ENCODE data around the gene LMOD3.

The LMOD3 gene

DNA sequence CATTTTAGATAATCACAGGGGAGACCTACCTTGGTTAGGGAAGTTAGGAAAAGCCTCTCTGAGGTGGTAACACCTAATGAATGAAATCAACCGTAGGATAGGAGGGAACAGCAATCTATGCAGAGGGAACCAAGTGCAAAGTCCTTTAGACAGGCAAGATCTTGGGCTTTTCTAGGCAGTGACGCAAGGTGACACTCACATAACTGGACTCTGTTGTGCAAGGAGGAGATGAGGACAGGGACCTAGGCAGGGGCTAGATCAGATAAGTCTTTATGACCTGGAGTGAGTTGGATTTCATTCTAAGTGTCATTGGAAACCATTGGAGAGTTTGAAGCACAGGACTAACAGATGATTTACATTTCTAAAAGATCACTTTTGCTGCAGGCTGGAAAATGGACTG lies 4.6 kb upstream of the LMOD3 start:
- Histone ChIP-seq H3K4me3 (ENCODE audit: insufficient read depth, low read length, poor library complexity, severe bottlenecking) (no peak overlapping the region), H3K27me3 (ENCODE audit: low read length) (no peaks in the 10 kb centered on the region), H3K4me2 (ENCODE audit: low read depth, low read length, poor library complexity, severe bottlenecking) (no peak overlapping the region), H3F3A (ENCODE audit: insufficient read depth) (no peaks in the 10 kb centered on the region), H3K9ac (ENCODE audit: low read length) (no peak overlapping the region), H3K36me3 (ENCODE audit: low read length) (no peaks in the 10 kb centered on the region), H2AFZ (ENCODE audit: low read depth, low read length, severe bottlenecking) (no peak overlapping the region), H3K79me2 (ENCODE audit: insufficient read depth, low read length) (no peaks in the 10 kb centered on the region), H3K27ac (ENCODE audit: low read depth, low read length) (no peak overlapping the region), H3K9me2 (replicated peaks; ENCODE audit: insufficient read depth, low read length) (no peaks in the 10 kb centered on the region), H3K9me3 (ENCODE audit: insufficient read depth, low read length) (no peaks in the 10 kb centered on the region), H4K20me1 (ENCODE audit: low read depth, low read length) (no peaks in the 10 kb centered on the region)
- TF ChIP-seq, protein P1, sequence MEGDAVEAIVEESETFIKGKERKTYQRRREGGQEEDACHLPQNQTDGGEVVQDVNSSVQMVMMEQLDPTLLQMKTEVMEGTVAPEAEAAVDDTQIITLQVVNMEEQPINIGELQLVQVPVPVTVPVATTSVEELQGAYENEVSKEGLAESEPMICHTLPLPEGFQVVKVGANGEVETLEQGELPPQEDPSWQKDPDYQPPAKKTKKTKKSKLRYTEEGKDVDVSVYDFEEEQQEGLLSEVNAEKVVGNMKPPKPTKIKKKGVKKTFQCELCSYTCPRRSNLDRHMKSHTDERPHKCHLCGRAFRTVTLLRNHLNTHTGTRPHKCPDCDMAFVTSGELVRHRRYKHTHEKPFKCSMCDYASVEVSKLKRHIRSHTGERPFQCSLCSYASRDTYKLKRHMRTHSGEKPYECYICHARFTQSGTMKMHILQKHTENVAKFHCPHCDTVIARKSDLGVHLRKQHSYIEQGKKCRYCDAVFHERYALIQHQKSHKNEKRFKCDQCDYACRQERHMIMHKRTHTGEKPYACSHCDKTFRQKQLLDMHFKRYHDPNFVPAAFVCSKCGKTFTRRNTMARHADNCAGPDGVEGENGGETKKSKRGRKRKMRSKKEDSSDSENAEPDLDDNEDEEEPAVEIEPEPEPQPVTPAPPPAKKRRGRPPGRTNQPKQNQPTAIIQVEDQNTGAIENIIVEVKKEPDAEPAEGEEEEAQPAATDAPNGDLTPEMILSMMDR (IDR thresholded peaks at IDR 0.05; ENCODE audit: insufficient read depth, low read length, poor library complexity, severe bottlenecking) = no peak
- TF ChIP-seq EZH2phosphoT487 (conservative IDR thresholded peaks at IDR 0.05; ENCODE audit: low read length) = no peak

DNA sequence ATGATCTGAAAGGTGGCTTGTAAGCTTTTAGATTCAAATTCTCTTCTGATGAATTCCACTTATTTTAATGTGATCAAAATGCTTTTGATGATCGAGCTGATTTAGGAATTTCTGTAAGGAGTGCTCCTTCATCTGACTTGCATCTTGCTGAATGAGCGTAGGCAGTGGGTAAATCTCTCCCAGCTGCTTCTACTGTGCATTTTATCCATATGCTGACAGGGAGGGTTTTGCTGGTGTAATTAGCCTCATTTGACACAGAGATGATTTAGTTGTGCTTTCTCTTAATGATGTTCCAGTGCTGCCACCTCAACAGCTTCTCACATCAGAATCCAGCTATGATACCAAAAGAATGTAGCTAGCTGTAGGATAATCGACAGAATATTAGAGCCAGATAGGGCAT lies 3.8 kb upstream of the LMOD3 start:
- no peaks in the 10 kb centered on the region for H3K9me2 ChIP-seq (replicated peaks; ENCODE audit: insufficient read depth, low read length)
- H3K4me2 ChIP-seq (ENCODE audit: low read depth, low read length, poor library complexity, severe bottlenecking) = no peak overlapping the region
- no peak overlapping the region for H3K27ac ChIP-seq (ENCODE audit: low read depth, low read length)
- no peak overlapping the region for H3K4me3 ChIP-seq (ENCODE audit: insufficient read depth, low read length, poor library complexity, severe bottlenecking)
- no peaks in the 10 kb centered on the region for H3K79me2 ChIP-seq (ENCODE audit: insufficient read depth, low read length)
- H3F3A ChIP-seq (ENCODE audit: insufficient read depth) = no peaks in the 10 kb centered on the region
- H3K9me3 ChIP-seq (ENCODE audit: insufficient read depth, low read length) = no peaks in the 10 kb centered on the region
- H2AFZ ChIP-seq (ENCODE audit: low read depth, low read length, severe bottlenecking) = no peak overlapping the region
- H3K9ac ChIP-seq (ENCODE audit: low read length) = no peak overlapping the region
- TF ChIP-seq EZH2phosphoT487 (conservative IDR thresholded peaks at IDR 0.05; ENCODE audit: low read length) = no peak
- TF ChIP-seq, protein P1 (IDR thresholded peaks at IDR 0.05; ENCODE audit: insufficient read depth, low read length, poor library complexity, severe bottlenecking) = no peak
- H3K36me3 ChIP-seq (ENCODE audit: low read length) = no peaks in the 10 kb centered on the region
- no peaks in the 10 kb centered on the region for H4K20me1 ChIP-seq (ENCODE audit: low read depth, low read length)
- H3K27me3 ChIP-seq (ENCODE audit: low read length) = no peaks in the 10 kb centered on the region

DNA sequence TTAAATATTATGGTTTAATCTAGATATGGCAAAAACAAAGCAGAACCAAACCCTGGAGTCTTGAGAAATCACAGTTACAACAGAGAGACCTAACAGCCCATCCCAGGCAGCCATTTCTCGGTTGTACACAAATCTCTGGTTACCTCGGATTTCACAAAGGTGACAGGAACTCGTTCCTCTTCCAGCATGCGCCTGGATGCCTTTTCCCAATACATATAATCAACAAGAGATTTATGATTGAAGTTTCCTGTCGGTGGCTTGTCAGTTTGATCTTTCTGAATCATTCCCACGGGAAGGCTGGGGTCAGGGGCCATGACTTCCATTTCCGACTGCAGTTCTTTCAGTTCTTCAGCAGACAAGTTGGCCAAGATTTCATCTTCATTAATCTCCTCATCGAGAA lies 445 bp downstream of the LMOD3 start:
- Histone ChIP-seq H3K27me3 (ENCODE audit: low read length) (no peaks in the 10 kb centered on the region), H3K4me3 (ENCODE audit: insufficient read depth, low read length, poor library complexity, severe bottlenecking) (no peak overlapping the region), H3K9ac (ENCODE audit: low read length) (no peak overlapping the region), H3K9me2 (replicated peaks; ENCODE audit: insufficient read depth, low read length) (no peaks in the 10 kb centered on the region), H3K27ac (ENCODE audit: low read depth, low read length) (no peak overlapping the region), H2AFZ (ENCODE audit: low read depth, low read length, severe bottlenecking) (no peak overlapping the region), H3F3A (ENCODE audit: insufficient read depth) (no peaks in the 10 kb centered on the region), H3K9me3 (ENCODE audit: insufficient read depth, low read length) (no peaks in the 10 kb centered on the region), H3K79me2 (ENCODE audit: insufficient read depth, low read length) (no peaks in the 10 kb centered on the region), H3K4me2 (ENCODE audit: low read depth, low read length, poor library complexity, severe bottlenecking) (no peak overlapping the region), H4K20me1 (ENCODE audit: low read depth, low read length) (no peaks in the 10 kb centered on the region), H3K36me3 (ENCODE audit: low read length) (no peaks in the 10 kb centered on the region)
- TF ChIP-seq, protein P1 (IDR thresholded peaks at IDR 0.05; ENCODE audit: insufficient read depth, low read length, poor library complexity, severe bottlenecking) = no peak
- TF ChIP-seq EZH2phosphoT487 (conservative IDR thresholded peaks at IDR 0.05; ENCODE audit: low read length) = no peak
